H1 (cell line): ENCODE results near the gene SMARCA2. TPM values are rescaled to one million over a fixed set of nuclear protein-coding genes. Genes with fewer than 3 reads are reported as not detected.

ENCODE experiments used
- CTCF ChIA-PET: fragments of 300-600 bp; sonication (Branson Sonifier 250); formaldehyde crosslinking; loops from one replicate; lab custom pipeline; 2021; ENCODE audit not compliant: partially characterized antibody; lab: Charles Lee
- POLR2A ChIA-PET: fragments of 300-600 bp; sonication (Branson Sonifier 250); formaldehyde crosslinking; loops from one replicate; lab custom pipeline; 2021; ENCODE audit warnings: inconsistent platforms; ENCODE audit not compliant: partially characterized antibody; lab: Charles Lee
- DNase-seq, 2 experiments: peaks; one replicate each; pipeline versions ENCODE4 v3.0.0 to v3.0.0-alpha.2; 2010 to 2022; ENCODE audit warnings: low spot score in 2 of 2, low read depth in 1 of 2, mixed read lengths in 1 of 2
- FAIRE-seq: peaks from 2 replicates; lab custom pipeline; 2011; peaks lifted over from hg19 to GRCh38; lab: Jason Lieb, UNC
- H2AFZ ChIP-seq: 2 replicates; pipeline ENCODE4 v1.8.1; 2012; ENCODE audit warnings: low read length, inconsistent platforms
- H2AK5ac ChIP-seq: 2 replicates; pipeline ENCODE4 v1.6.1; 2013; ENCODE audit warnings: low read depth, low read length
- H2BK120ac ChIP-seq: replicated peaks from 2 replicates; pipeline ENCODE3; 2013; ENCODE audit warnings: low read depth, low read length, inconsistent platforms
- H2BK12ac ChIP-seq: 2 replicates; pipeline ENCODE4 v1.6.1; 2013; ENCODE audit warnings: low read depth, low read length
- H2BK15ac ChIP-seq: 2 replicates; pipeline ENCODE4 v1.6.1; 2013; ENCODE audit warnings: low read length
- H2BK20ac ChIP-seq: 2 replicates; pipeline ENCODE4 v1.6.1; 2013; ENCODE audit warnings: low read length
- H2BK5ac ChIP-seq: 2 replicates; pipeline ENCODE4 v1.6.1; 2013; ENCODE audit warnings: low read depth, low read length
- H3K14ac ChIP-seq: 2 replicates; pipeline ENCODE4 v1.6.1; 2013; ENCODE audit warnings: inconsistent platforms; ENCODE audit not compliant: insufficient read length
- H3K18ac ChIP-seq: 2 replicates; pipeline ENCODE4 v1.6.1; 2013; ENCODE audit warnings: low read length; ENCODE audit errors: extremely low read depth
- H3K23ac ChIP-seq: 2 replicates; pipeline ENCODE4 v1.6.1; 2013; ENCODE audit warnings: inconsistent platforms; ENCODE audit not compliant: insufficient read length
- H3K23me2 ChIP-seq: 2 replicates; pipeline ENCODE4 v1.6.1; 2013; ENCODE audit warnings: low read depth, low read length
- H3K27ac ChIP-seq: 2 replicates; pipeline ENCODE4 v1.6.1; 2011; ENCODE audit warnings: low read depth, low read length, inconsistent platforms
- H3K27me3 ChIP-seq, 4 experiments: replicated peaks in 1 of 4; 1 replicate in 1 of 4; 2 replicates in 3 of 4; pipeline versions ENCODE4 v1.6.1 to v1.8.1; 2011 to 2013; ENCODE audit warnings: low read length in 3 of 4, mild to moderate bottlenecking in 3 of 4, inconsistent platforms in 2 of 4, mixed read lengths in 2 of 4, moderate library complexity in 1 of 4; ENCODE audit not compliant: control insufficient read depth in 3 of 4, insufficient read depth in 3 of 4; ENCODE audit errors: extremely low read depth in 1 of 4
- H3K36me3 ChIP-seq, 4 experiments: 2 replicates each; pipeline versions ENCODE4 v1.6.1 to v1.8.1; 2011 to 2013; ENCODE audit warnings: mild to moderate bottlenecking in 4 of 4, low read length in 3 of 4, moderate library complexity in 2 of 4, control low read depth in 1 of 4, inconsistent platforms in 1 of 4; ENCODE audit not compliant: insufficient read depth in 4 of 4, control insufficient read depth in 2 of 4
- H3K4ac ChIP-seq: replicated peaks from 2 replicates; pipeline ENCODE3; 2013; ENCODE audit warnings: low read length, low read depth, mixed read lengths, inconsistent platforms; ENCODE audit not compliant: insufficient read length
- H3K4me1 ChIP-seq, 4 experiments: replicated peaks in 1 of 4; 1 replicate in 1 of 4; 2 replicates in 3 of 4; pipeline versions ENCODE4 v1.6.1 to v1.8.1; 2011 to 2013; ENCODE audit warnings: low read length in 3 of 4, inconsistent platforms in 2 of 4, mixed read lengths in 1 of 4; ENCODE audit not compliant: insufficient read depth in 4 of 4, control insufficient read depth in 3 of 4
- H3K4me2 ChIP-seq, 2 experiments: 2 replicates each; pipeline versions ENCODE4 v1.6.1 to v1.8.1; 2011 to 2013; ENCODE audit warnings: low read depth in 2 of 2, low read length in 2 of 2, control low read depth in 1 of 2, inconsistent platforms in 1 of 2, mild to moderate bottlenecking in 1 of 2; ENCODE audit not compliant: insufficient read depth in 1 of 2
- H3K4me3 ChIP-seq, 4 experiments: fragments of 200-600, 300-600 bp in 1 of 4; sonication (generic), shearing (Covaris generic), sonication (Bioruptor Twin) in 1 of 4; 2 replicates each; pipeline versions ENCODE4 v1.5.1 to v1.8.1; 2011 to 2016; ENCODE audit warnings: low read length in 4 of 4, low read depth in 3 of 4, control low read depth in 2 of 4, inconsistent platforms in 2 of 4, mild to moderate bottlenecking in 2 of 4, mixed read lengths in 1 of 4, moderate library complexity in 1 of 4; ENCODE audit not compliant: insufficient read depth in 2 of 4; ENCODE audit errors: extremely low read depth in 1 of 4
- H3K56ac ChIP-seq: replicated peaks from 2 replicates; pipeline ENCODE3; 2013; ENCODE audit warnings: low read depth, mild to moderate bottlenecking, mixed read lengths, low read length, inconsistent platforms; ENCODE audit not compliant: insufficient read length
- H3K79me1 ChIP-seq: 2 replicates; pipeline ENCODE4 v1.6.1; 2013; ENCODE audit warnings: low read depth, low read length, control low read depth
- H3K79me2 ChIP-seq, 2 experiments: 2 replicates each; pipeline versions ENCODE4 v1.6.1 to v1.8.1; 2012 to 2013; ENCODE audit warnings: low read length in 2 of 2, mild to moderate bottlenecking in 2 of 2, inconsistent platforms in 1 of 2; ENCODE audit not compliant: insufficient read depth in 2 of 2, control insufficient read depth in 1 of 2
- H3K9ac ChIP-seq, 4 experiments: replicated peaks in 1 of 4; 1 replicate in 1 of 4; 2 replicates in 3 of 4; pipeline versions ENCODE4 v1.6.1 to v1.8.1; 2011 to 2013; ENCODE audit warnings: low read depth in 3 of 4, low read length in 3 of 4, control low read depth in 2 of 4, mild to moderate bottlenecking in 2 of 4, moderate library complexity in 2 of 4, inconsistent platforms in 1 of 4; ENCODE audit errors: extremely low read depth in 1 of 4
- H3K9me3 ChIP-seq, 2 experiments: 2 replicates each; pipeline versions ENCODE4 v1.6.1 to v1.8.1; 2012 to 2013; ENCODE audit warnings: mild to moderate bottlenecking in 2 of 2, moderate library complexity in 2 of 2, control low read depth in 1 of 2, inconsistent platforms in 1 of 2, low read depth in 1 of 2, low read length in 1 of 2, mixed read lengths in 1 of 2; ENCODE audit not compliant: insufficient read depth in 2 of 2
- H4K20me1 ChIP-seq, 2 experiments: replicated peaks in 1 of 2; 2 replicates each; pipeline versions ENCODE3 to v1.8.1; 2011 to 2013; ENCODE audit warnings: inconsistent platforms in 2 of 2, low read length in 2 of 2, mild to moderate bottlenecking in 1 of 2; ENCODE audit not compliant: insufficient read depth in 2 of 2, control insufficient read depth in 1 of 2
- H4K5ac ChIP-seq: 2 replicates; pipeline ENCODE4 v1.6.1; 2013; ENCODE audit warnings: low read length, low read depth, mixed read lengths, inconsistent platforms; ENCODE audit not compliant: insufficient read length
- H4K8ac ChIP-seq: 2 replicates; pipeline ENCODE4 v1.8.0; 2013; ENCODE audit warnings: mild to moderate bottlenecking, moderate library complexity, low read length, inconsistent platforms; ENCODE audit not compliant: insufficient read depth; ENCODE audit errors: extremely low read depth
- H4K91ac ChIP-seq: replicated peaks from 2 replicates; pipeline ENCODE3; 2013; ENCODE audit warnings: low read length, mixed read lengths, inconsistent platforms; ENCODE audit not compliant: insufficient read length
- ASH2L ChIP-seq: fragments of 200-600, 300-600 bp; sonication (generic); IDR thresholded peaks from one replicate; pipeline ENCODE4 v1.7.1; 2017; ENCODE audit warnings: low read length
- CBX8 ChIP-seq: fragments of 300-800, 300-1000 bp; sonication (generic); IDR thresholded peaks from 2 replicates; pipeline ENCODE4 v1.7.1; 2016; ENCODE audit warnings: low read depth, low read length, borderline replicate concordance
- EZH2 ChIP-seq: fragments of 200-600 bp; sonication (generic); IDR thresholded peaks from 2 replicates; pipeline ENCODE4 v1.7.1; 2012; ENCODE audit warnings: low read depth, mild to moderate bottlenecking, moderate library complexity, low read length, inconsistent platforms; ENCODE audit not compliant: severe bottlenecking
- SAP30 ChIP-seq: fragments of 300-600 bp; sonication (generic); IDR thresholded peaks from 2 replicates; pipeline ENCODE4 v1.7.1; 2012; ENCODE audit warnings: low read length, moderate library complexity, mild to moderate bottlenecking, inconsistent platforms; ENCODE audit not compliant: insufficient read depth, insufficient replicate concordance
- SRF ChIP-seq: IDR thresholded peaks from 2 replicates; pipeline ENCODE4 v1.6.1; 2011; ENCODE audit warnings: mild to moderate bottlenecking, low read depth, low read length, moderate library complexity
- YY1 ChIP-seq: IDR thresholded peaks from 2 replicates; pipeline ENCODE4 v1.6.1; 2011; ENCODE audit warnings: low read depth, mild to moderate bottlenecking, low read length
- WGBS, 2 experiments: shearing (Covaris generic) in 1 of 2; methylation state at CpG; one replicate each; pipeline versions ENCODE4 v1.1.6 to v1.1.7; 2013 to 2015; ENCODE audit warnings: low lambda C conversion rate in 2 of 2, mixed read lengths in 2 of 2, inconsistent platforms in 1 of 2, low coverage in 1 of 2, missing lambda C conversion rate in 1 of 2; ENCODE audit not compliant: insufficient replicate concordance in 2 of 2, insufficient coverage in 1 of 2, insufficient read length in 1 of 2; ENCODE audit errors: extremely low coverage in 1 of 2, missing lambda C conversion rate in 1 of 2; 5-methylcytosine and 5-hydroxymethylcytosine counted together
- polyA plus RNA-seq, 7 experiments: library from polyadenylated mRNA; depleted of rRNA in 3 of 7; stranded (reverse) in 5 of 7; unstranded in 2 of 7; fragments of >200 nt in 5 of 7; fragments of 200-250 nt in 2 of 7; gene quantifications; 1 replicate in 5 of 7; 2 replicates in 1 of 7; 4 replicates in 1 of 7; pipeline versions ENCODE4 v1.2.1 to v1.2.3, GENCODE V29; 2011 to 2013; ENCODE audit warnings: missing spikeins in 2 of 7, mixed read lengths in 2 of 7
- total RNA-seq: library from RNA; stranded (reverse); fragmentation: NEBNext Ultra II Directional; extraction: Animal tissue kit (Norgen Biotek cat#: 25700); gene quantifications from 2 replicates; pipeline ENCODE4 v1.2.1, GENCODE V29; 2021

Gene SMARCA2
- total and polyA plus RNA-seq, 2 of the 8 experiments (the other 6 are each of a cell fraction or from before 2014, with no cell fraction given), result 6.3 to 21.7 TPM

DNA sequence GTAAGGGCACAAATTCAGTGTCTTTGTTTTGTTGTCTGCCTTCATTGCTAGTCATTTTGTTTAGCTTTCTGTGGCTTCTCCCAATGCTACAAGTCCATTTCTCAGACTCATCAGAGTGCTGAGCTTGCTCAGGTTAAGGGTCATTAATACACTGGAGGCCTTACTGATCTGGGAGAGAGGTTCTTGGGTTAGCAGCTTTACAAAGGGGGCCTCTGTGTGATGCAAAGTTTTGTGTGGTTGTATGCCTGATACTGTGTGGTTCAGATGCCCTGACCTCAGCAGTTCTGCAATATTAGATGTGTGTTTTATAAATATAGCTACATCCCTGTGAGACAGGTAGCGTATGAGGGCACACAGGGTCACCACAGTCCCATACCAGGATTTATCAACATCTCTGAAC is 34.8 kb upstream of the SMARCA2 start:
- no peak overlapping the region for H4K5ac ChIP-seq
- no peak overlapping the region for H2BK20ac ChIP-seq
- POLR2A ChIA-PET, result interaction anchor here (0.6 kb wide), 1 partner anchor 1097 kb away, joined by 3 read pairs; no protein-coding TSS in a partner anchor
- H2AFZ ChIP-seq, result no peak overlapping the region
- no peaks in the 10 kb centered on the region for H3K36me3 ChIP-seq
- H3K4me3 ChIP-seq, result no peak overlapping the region
- no peak overlapping the region for H3K14ac ChIP-seq
- H3K23me2 ChIP-seq, result no peaks in the 10 kb centered on the region
- H3K9me3 ChIP-seq, result no peaks in the 10 kb centered on the region
- H3K56ac ChIP-seq, result no peak overlapping the region
- no peak overlapping the region for H3K18ac ChIP-seq
- no peak overlapping the region for H4K8ac ChIP-seq
- H2BK120ac ChIP-seq, result no peak overlapping the region
- H3K4me1 ChIP-seq, result no peaks in the 10 kb centered on the region
- WGBS, 2 experiments, result 90% methylated on average over 1 of the region's 1 CpG; no CpG with 5 or more reads in 1 of the 2 experiments
- H3K23ac ChIP-seq, result no peak overlapping the region
- no peak overlapping the region for H4K91ac ChIP-seq
- FAIRE-seq, result no peak
- H3K79me2 ChIP-seq, result no peaks in the 10 kb centered on the region
- no peak overlapping the region for H3K4ac ChIP-seq
- no peaks in the 10 kb centered on the region for H3K79me1 ChIP-seq
- H2AK5ac ChIP-seq, result no peak overlapping the region
- no peak overlapping the region for H3K9ac ChIP-seq
- H3K27ac ChIP-seq, result no peak overlapping the region
- H2BK12ac ChIP-seq, result no peak overlapping the region; the same call in 1 of the 2 replicates
- no peak overlapping the region for H2BK15ac ChIP-seq
- no peak overlapping the region; the same call in 1 of the 2 replicates for H2BK5ac ChIP-seq
- DNase-seq, result no peak
- no peaks in the 10 kb centered on the region for H3K27me3 ChIP-seq
- H4K20me1 ChIP-seq, result no peaks in the 10 kb centered on the region
- no peak overlapping the region for H3K4me2 ChIP-seq
- CTCF ChIA-PET, result interaction anchor here (0.8 to 1.5 kb wide), 4 partner anchors 14 to 87 kb away, joined by 3 read pairs; no protein-coding TSS in a partner anchor
- no peak for TF ChIP-seq YY1
- TF ChIP-seq SAP30, result no peak
- no peak for TF ChIP-seq CBX8
- TF ChIP-seq SRF, result no peak
- no peak for TF ChIP-seq EZH2
- TF ChIP-seq ASH2L, result no peak
